Activated naive CD8-positive, alpha-beta T cell treated with anti-CD3 and anti-CD28 coated beads, Interleukin-2, amount 10 ng/mL, durations not matched to agents 7 days and 5 days (primary cell): ENCODE results near the gene CRELD2. TPM values are rescaled to one million over a fixed set of nuclear protein-coding genes. Genes with fewer than 3 reads are reported as not detected.

Source experiments
- ATAC-seq: fragments of 150-1000 bp; cut with Tn5 transposase; one replicate; pipeline ENCODE4 v1.10.0; 2021; ENCODE audit warnings: low read depth, moderate library complexity
- POLR2A ChIA-PET: fragments of 350-600 bp; sonication (Branson Sonifier 250); formaldehyde crosslinking; loops from one replicate; lab custom pipeline; 2021; ENCODE audit warnings: antibody characterized with exemption; lab: Charles Lee
- DNase-seq: peaks from one replicate; pipeline ENCODE4 v3.0.0; 2021
- H3K27ac Mint-ChIP-seq: one replicate; pipeline ENCODE4 v1.8.0; 2022; ENCODE audit warnings: mild to moderate bottlenecking, mixed read lengths
- H3K27me3 Mint-ChIP-seq: one replicate; pipeline ENCODE4 v1.8.0; 2022; ENCODE audit warnings: mild to moderate bottlenecking, moderate library complexity, mixed read lengths
- H3K36me3 Mint-ChIP-seq: one replicate; pipeline ENCODE4 v1.8.0; 2021; ENCODE audit warnings: mild to moderate bottlenecking, mixed read lengths
- H3K4me1 Mint-ChIP-seq: one replicate; pipeline ENCODE4 v1.8.0; 2021; ENCODE audit warnings: mixed read lengths
- H3K4me3 Mint-ChIP-seq: one replicate; pipeline ENCODE4 v1.8.0; 2022; ENCODE audit warnings: mild to moderate bottlenecking, moderate library complexity, mixed read lengths
- H3K9me3 Mint-ChIP-seq: one replicate; pipeline ENCODE4 v1.8.0; 2021; ENCODE audit warnings: mixed read lengths
- total RNA-seq, 2 experiments: library from RNA; stranded (reverse); gene quantifications; one replicate each; pipeline ENCODE4 v1.2.3, GENCODE V29; 2021

Gene CRELD2
- total RNA-seq, 2 experiments from 2014 or later: 40.3 to 41.0 TPM

DNA sequence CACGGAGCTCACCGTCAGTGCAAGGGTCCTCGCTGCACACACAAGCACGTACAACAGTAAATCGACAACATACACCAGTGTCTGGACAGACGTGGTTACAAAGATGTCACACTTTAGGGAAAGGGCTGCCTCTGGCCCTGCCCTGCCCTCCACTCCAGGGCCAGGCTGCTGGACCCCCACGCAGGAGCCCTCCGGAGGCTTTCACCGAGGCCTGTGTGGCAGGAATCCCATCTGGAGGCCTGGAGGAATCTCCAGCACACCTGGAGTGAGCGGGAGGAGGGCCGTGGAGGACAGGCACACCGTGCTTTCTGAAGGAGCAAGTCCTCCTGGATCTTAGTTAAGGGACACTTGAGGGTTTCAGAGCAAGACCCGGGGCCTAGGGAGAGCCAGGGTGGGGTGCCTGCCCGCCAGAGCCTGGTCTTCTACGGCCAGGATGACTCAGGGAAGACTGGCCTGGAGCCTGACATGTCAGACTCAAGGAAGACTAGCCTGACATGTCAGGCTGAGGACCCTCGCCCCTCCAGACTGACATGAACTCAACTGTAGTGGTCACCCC, 40.0 kb downstream of the CRELD2 start:
- Mint-ChIP-seq H3K4me3 (peak overlapping the region; percentile 16), H3K4me1 (peaks cover 5% of the 10 kb centered on the region), H3K36me3 (peaks cover 5% of the 10 kb centered on the region), H3K27ac (no peak overlapping the region), H3K9me3 (no peaks in the 10 kb centered on the region), H3K27me3 (no peaks in the 10 kb centered on the region)
- POLR2A ChIA-PET: interaction anchor here (1.0 to 4.7 kb wide), 3 partner anchors 13 to 22 kb away, joined by 3 to 50 read pairs (median 30); no protein-coding TSS in a partner anchor
- no peak for ATAC-seq
- no peak for DNase-seq

DNA sequence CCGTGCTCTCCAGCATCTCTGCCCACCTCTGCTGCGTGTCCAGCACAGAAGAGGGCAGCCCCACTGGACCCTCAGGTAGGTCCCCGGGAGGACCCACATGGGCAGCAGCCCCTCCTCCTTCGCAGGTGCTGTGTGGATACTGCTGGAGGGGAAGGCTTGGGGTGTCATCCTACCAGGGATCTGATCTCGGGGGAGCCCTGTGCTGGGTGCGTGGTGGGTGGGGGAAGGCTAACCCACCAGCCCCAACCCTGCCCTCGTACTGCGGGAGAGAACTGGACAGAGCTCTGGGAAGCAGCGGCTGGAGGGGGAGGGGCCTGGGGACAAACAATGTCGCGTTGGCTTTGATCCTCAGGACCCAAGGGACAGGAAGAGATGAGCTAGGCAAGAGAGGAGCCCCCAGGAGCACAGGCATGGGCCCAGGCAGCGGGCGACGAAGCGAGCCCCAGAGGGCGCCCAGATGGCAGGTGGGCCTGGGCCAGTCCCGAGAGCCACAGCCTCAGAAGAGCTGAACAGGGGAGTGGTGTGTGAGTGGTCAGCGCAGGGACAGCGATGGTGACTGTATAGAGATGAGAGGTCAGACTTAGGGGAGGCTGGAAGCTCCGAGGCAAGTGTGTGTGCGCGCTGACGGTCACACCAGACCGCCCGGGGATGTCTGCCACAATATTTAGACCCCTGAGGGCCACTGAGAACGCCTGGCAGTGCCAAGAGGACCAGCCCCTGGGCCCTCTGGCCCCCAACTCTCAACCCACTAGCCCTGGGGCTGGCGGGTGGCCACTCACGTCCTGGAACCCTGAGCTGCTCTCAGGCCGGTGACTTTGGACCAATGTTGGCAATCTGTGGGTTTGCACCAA, 40.7 kb downstream of the CRELD2 start:
- ATAC-seq: no peak
- Mint-ChIP-seq H3K4me3 (peak overlapping the region; percentile 77), H3K27me3 (no peaks in the 10 kb centered on the region), H3K4me1 (peaks cover 11% of the 10 kb centered on the region), H3K36me3 (peaks cover 10% of the 10 kb centered on the region), H3K27ac (peak overlapping the region; percentile 85), H3K9me3 (no peaks in the 10 kb centered on the region)
- no peak for DNase-seq
- POLR2A ChIA-PET: interaction anchor here (0.6 to 4.7 kb wide), 8 partner anchors 12 to 231 kb away, joined by 3 to 50 read pairs (median 4); no protein-coding TSS in a partner anchor

DNA sequence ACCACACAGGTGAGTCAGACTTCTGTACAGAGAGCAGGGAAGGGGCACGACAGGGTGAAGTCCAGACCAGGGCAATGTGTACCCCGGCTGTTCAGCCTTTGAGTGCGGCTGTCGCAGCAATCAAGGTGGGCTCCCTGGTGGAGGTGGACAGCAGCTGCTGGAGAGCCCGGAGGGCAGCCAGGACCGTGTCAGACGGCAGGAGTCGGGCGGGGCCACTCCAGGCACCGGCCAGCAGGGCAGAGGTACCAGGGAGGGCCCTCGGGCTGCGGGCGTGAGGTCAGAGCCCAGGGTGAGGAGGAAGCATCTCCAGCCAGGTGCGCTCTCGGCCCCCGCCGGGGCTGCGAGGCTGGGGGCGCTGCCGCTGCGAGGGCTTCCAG, 41.3 kb downstream of the CRELD2 start:
- Mint-ChIP-seq H3K27ac (peak overlapping the region; percentile 85), H3K4me1 (peaks cover 13% of the 10 kb centered on the region), H3K27me3 (no peaks in the 10 kb centered on the region), H3K36me3 (peaks cover 10% of the 10 kb centered on the region), H3K9me3 (no peaks in the 10 kb centered on the region), H3K4me3 (peak overlapping the region; percentile 77)
- POLR2A ChIA-PET: interaction anchor here (0.6 to 4.7 kb wide), 9 partner anchors 11 to 231 kb away, joined by 3 to 50 read pairs (median 4); no protein-coding TSS in a partner anchor
- no peak for DNase-seq
- ATAC-seq: no peak

DNA sequence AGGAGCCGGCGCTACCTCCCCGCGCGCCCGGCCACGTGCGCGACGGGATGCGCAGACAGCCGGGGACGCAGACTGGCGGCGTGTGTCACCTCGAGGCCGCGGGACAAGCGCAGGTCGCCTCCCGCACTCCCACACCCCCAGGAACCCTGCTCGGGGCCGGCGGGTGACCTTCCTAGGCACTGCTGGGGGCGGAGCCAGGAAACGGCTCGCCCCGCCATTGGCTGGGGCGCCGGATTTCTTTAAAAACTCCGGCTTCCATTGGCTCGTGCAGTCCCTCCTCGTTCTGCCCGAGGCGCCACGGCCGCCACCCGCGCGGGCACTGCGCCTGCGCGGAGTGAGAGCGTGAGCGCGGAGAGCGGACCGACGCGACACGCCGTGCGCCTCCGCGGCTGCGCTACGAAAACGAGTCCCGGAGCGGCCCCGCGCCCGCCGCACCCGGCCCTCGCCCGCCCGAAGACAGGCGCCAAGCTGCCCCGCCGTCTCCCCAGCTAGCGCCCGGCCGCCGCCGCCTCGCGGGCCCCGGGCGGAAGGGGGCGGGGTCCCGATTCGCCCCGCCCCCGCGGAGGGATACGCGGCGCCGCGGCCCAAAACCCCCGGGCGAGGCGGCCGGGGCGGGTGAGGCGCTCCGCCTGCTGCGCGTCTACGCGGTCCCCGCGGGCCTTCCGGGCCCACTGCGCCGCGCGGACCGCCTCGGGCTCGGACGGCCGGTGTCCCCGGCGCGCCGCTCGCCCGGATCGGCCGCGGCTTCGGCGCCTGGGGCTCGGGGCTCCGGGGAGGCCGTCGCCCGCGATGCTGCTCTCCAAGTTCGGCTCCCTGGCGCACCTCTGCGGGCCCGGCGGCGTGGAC, 41.9 kb downstream of the CRELD2 start, which contains the start of gene PIM3:
Gene PIM3 (plus strand): TSS at position 614 of the 846 bp plus-strand sequence. CDS start 176 bp downstream, at position 790.
- POLR2A ChIA-PET: interaction anchor here (0.7 to 4.7 kb wide), 10 partner anchors 11 to 230 kb away, joined by 3 to 50 read pairs (median 4); no protein-coding TSS in a partner anchor
- DNase-seq (peak; percentile 94), ATAC-seq (peak; percentile 83)
- H3K9me3 Mint-ChIP-seq: no peaks in the 10 kb centered on the region
- peak within 1 kb of the TSS; percentile 94 for H3K4me3 Mint-ChIP-seq
- H3K4me1 Mint-ChIP-seq: peaks cover 13% of the 10 kb centered on the region
- H3K36me3 Mint-ChIP-seq: peaks cover 10% of the 10 kb centered on the region
- no peaks in the 10 kb centered on the region for H3K27me3 Mint-ChIP-seq
- peak within 1 kb of the TSS; percentile 85 for H3K27ac Mint-ChIP-seq

DNA sequence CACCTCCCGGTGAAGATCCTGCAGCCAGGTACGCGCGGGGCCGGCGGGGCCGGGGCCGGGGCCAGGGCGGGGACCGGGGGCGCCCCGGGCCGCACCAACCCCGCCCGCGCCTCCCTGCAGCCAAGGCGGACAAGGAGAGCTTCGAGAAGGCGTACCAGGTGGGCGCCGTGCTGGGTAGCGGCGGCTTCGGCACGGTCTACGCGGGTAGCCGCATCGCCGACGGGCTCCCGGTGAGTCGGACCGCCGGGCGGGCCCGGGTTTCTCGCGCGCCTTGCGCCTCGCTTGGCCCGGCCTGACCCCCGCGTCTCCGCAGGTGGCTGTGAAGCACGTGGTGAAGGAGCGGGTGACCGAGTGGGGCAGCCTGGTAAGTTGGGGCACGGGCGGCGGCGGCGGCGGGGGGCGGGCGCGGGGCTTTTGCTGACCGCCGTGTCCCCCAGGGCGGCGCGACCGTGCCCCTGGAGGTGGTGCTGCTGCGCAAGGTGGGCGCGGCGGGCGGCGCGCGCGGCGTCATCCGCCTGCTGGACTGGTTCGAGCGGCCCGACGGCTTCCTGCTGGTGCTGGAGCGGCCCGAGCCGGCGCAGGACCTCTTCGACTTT, 42.7 kb downstream of the CRELD2 start:
- no peak for ATAC-seq
- DNase-seq: peak; percentile 66
- H3K27me3 Mint-ChIP-seq: no peaks in the 10 kb centered on the region
- POLR2A ChIA-PET: interaction anchor here (0.7 to 4.7 kb wide), 7 partner anchors 10 to 106 kb away, joined by 3 to 50 read pairs (median 11); no protein-coding TSS in a partner anchor
- H3K27ac Mint-ChIP-seq: peak overlapping the region; percentile 82
- peak overlapping the region; percentile 94 for H3K4me3 Mint-ChIP-seq
- no peaks in the 10 kb centered on the region for H3K9me3 Mint-ChIP-seq
- H3K4me1 Mint-ChIP-seq: peaks cover 13% of the 10 kb centered on the region
- peaks cover 10% of the 10 kb centered on the region for H3K36me3 Mint-ChIP-seq

DNA sequence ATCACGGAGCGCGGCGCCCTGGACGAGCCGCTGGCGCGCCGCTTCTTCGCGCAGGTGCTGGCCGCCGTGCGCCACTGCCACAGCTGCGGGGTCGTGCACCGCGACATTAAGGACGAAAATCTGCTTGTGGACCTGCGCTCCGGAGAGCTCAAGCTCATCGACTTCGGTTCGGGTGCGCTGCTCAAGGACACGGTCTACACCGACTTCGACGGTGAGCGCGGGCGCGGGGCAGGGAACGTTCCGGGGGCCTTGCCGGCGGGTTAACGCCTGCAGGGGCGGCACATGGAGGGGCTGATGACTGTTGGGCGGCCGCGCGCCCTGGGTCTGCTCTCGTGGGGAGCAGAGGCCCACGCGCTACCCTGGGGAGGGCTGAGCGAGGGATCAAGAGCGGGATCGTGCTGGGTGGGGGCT, 43.2 kb downstream of the CRELD2 start:
- H3K36me3 Mint-ChIP-seq: peaks cover 10% of the 10 kb centered on the region
- ATAC-seq: no peak
- H3K27ac Mint-ChIP-seq: peak overlapping the region; percentile 82
- peaks cover 13% of the 10 kb centered on the region for H3K4me1 Mint-ChIP-seq
- DNase-seq: peak; percentile 73
- H3K4me3 Mint-ChIP-seq: peak overlapping the region; percentile 94
- no peaks in the 10 kb centered on the region for H3K27me3 Mint-ChIP-seq
- no peaks in the 10 kb centered on the region for H3K9me3 Mint-ChIP-seq
- POLR2A ChIA-PET: interaction anchor here (0.8 to 4.7 kb wide), 6 partner anchors 10 to 107 kb away, joined by 3 to 50 read pairs (median 13); no protein-coding TSS in a partner anchor

DNA sequence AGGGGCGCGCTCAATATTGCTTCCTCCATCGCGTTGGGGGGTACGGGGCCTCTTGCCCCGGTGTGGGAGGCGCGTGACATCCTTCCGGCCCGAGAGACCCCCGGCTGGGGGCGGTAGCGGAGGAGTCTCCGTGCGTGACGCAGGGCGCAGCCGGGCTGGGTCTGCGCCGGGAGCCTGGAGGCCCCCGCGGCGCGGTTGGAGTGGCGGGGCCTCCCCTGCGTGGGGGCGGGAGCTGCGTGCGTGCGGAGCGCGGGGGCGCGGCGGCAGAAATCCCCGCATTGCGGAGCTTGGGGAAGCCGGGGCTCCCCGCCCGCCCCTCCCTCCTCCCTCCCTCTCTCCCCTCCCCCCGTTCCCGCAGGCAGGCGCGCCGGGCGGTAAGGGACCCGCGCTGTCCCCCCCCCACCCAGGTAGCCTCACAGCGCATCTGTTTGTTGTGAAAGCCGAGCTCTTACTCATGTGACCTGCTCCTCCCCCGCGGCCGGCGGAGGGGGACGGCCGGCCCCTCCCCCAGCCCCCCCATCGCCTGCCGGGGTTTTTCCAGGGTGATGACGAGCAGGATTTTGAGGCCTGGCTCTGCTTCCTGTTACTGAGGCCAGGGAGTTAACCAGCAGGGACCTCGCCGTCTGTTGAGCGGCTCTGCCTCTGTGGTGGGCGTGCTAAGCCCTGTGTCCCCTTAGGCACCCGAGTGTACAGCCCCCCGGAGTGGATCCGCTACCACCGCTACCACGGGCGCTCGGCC, 43.7 kb downstream of the CRELD2 start:
- DNase-seq (peak; percentile 71), ATAC-seq (no peak)
- peaks cover 13% of the 10 kb centered on the region for H3K4me1 Mint-ChIP-seq
- H3K27me3 Mint-ChIP-seq: no peaks in the 10 kb centered on the region
- peaks cover 10% of the 10 kb centered on the region for H3K36me3 Mint-ChIP-seq
- H3K9me3 Mint-ChIP-seq: no peaks in the 10 kb centered on the region
- peak overlapping the region; percentile 94 for H3K4me3 Mint-ChIP-seq
- H3K27ac Mint-ChIP-seq: peak overlapping the region; percentile 82
- POLR2A ChIA-PET: interaction anchor here (3.7 to 4.7 kb wide), 3 partner anchors 9 to 29 kb away, joined by 15 to 50 read pairs (median 30); no protein-coding TSS in a partner anchor

DNA sequence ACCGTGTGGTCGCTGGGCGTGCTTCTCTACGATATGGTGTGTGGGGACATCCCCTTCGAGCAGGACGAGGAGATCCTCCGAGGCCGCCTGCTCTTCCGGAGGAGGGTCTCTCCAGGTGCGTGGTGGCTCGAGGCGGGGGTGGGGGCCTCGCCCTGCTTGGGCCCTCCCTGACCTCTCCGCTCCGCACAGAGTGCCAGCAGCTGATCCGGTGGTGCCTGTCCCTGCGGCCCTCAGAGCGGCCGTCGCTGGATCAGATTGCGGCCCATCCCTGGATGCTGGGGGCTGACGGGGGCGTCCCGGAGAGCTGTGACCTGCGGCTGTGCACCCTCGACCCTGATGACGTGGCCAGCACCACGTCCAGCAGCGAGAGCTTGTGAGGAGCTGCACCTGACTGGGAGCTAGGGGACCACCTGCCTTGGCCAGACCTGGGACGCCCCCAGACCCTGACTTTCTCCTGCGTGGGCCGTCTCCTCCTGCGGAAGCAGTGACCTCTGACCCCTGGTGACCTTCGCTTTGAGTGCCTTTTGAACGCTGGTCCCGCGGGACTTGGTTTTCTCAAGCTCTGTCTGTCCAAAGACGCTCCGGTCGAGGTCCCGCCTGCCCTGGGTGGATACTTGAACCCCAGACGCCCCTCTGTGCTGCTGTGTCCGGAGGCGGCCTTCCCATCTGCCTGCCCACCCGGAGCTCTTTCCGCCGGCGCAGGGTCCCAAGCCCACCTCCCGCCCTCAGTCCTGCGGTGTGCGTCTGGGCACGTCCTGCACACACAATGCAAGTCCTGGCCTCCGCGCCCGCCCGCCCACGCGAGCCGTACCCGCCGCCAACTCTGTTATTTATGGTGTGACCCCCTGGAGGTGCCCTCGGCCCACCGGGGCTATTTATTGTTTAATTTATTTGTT, 44.6 kb downstream of the CRELD2 start:
- H3K9me3 Mint-ChIP-seq: no peaks in the 10 kb centered on the region
- H3K4me1 Mint-ChIP-seq: peaks cover 14% of the 10 kb centered on the region
- peak; percentile 33 for DNase-seq

DNA sequence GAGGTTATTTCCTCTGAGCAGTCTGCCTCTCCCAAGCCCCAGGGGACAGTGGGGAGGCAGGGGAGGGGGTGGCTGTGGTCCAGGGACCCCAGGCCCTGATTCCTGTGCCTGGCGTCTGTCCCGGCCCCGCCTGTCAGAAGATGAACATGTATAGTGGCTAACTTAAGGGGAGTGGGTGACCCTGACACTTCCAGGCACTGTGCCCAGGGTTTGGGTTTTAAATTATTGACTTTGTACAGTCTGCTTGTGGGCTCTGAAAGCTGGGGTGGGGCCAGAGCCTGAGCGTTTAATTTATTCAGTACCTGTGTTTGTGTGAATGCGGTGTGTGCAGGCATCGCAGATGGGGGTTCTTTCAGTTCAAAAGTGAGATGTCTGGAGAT, 45.2 kb downstream of the CRELD2 start:
- DNase-seq (peak; percentile 33), ATAC-seq (no peak)
- Mint-ChIP-seq H3K4me3 (peak overlapping the region; percentile 55), H3K9me3 (no peaks in the 10 kb centered on the region), H3K4me1 (peaks cover 15% of the 10 kb centered on the region), H3K36me3 (peaks cover 10% of the 10 kb centered on the region), H3K27ac (peak overlapping the region; percentile 48), H3K27me3 (no peaks in the 10 kb centered on the region)
- POLR2A ChIA-PET: interaction anchor here (3.7 kb wide), 1 partner anchor 30 kb away, joined by 15 read pairs; no protein-coding TSS in a partner anchor

More for the DNA sequence above, 44.6 kb downstream of the CRELD2 start:
- Mint-ChIP-seq H3K27me3 (no peaks in the 10 kb centered on the region), H3K27ac (peak overlapping the region; percentile 48), H3K36me3 (peaks cover 10% of the 10 kb centered on the region), H3K4me3 (peak overlapping the region; percentile 55)
- ATAC-seq: no peak
- POLR2A ChIA-PET: interaction anchor here (0.7 to 4.7 kb wide), 4 partner anchors 8 to 29 kb away, joined by 12 to 50 read pairs (median 22); no protein-coding TSS in a partner anchor

DNA sequence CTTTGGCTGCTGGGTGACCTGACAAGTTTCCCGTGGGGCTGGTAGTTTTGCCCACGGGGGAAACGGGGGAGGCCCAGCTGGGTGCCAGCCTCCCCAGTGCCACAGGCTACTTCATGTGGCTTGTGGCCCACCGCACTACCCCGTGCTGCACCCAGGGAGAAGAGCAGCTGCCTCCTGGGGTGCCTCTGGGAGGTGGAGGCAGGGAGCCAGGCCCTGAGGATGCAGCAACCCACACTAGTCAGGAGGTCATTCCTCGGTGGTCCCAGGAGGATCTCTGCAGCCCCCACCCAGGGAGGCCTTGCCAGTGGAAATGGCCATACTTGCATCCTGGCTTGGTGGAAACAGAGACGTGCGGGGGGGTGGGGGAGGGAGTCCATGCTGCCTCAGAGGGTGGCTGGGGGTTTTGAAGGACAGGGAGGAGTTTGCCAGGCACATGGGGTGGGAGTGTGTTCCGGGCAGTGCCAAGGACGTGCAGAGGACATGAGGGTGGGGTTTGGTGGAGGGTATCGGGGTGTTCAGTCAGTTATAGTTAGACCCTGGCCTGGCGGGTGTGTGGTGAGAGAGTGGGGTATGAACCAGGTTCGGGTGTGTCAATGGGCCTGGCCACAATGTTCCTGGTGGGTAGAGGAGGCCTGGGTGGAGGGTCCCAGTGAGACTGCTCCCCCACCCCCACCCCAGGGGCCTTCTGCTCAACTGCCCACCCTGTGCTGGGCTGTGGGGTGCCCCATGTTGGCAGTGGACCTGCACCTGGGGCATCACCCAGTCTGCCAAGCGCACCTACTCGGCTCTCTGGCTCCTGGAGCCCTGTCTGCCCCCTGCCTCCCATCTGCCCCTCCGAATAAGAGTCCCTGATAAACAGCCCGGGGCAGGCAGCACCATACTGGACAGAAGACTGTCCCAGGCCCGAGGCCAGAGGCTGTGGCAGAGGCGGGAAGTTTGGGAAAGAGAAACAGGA, 46.0 kb downstream of the CRELD2 start:
- Mint-ChIP-seq H3K27me3 (no peaks in the 10 kb centered on the region), H3K9me3 (no peaks in the 10 kb centered on the region), H3K27ac (no peak overlapping the region), H3K4me1 (peaks cover 13% of the 10 kb centered on the region), H3K36me3 (peaks cover 10% of the 10 kb centered on the region), H3K4me3 (peak overlapping the region; percentile 55)
- POLR2A ChIA-PET: no interaction called here
- no peak for ATAC-seq
- DNase-seq: peak; percentile 53
